HepG2 (cell line): ENCODE measurements around the gene NBEA.

Source experiments
- DNMT3B ChIP-seq: conservative IDR thresholded peaks from 2 replicates; pipeline ENCODE4 v1.6.1; 2016; ENCODE audit warnings: missing biosample characterization, control low read depth
- FOXA1 ChIP-seq, 2 experiments: fragments of 450-650 bp in 1 of 2; sonication (generic) in 1 of 2; formaldehyde crosslinking in 1 of 2; IDR thresholded peaks; 2 replicates each; pipeline versions ENCODE4 v1.4.0 to v1.6.1; 2016 to 2020; ENCODE audit warnings: missing genetic modification reagents in 1 of 2
- KDM5A ChIP-seq: fragments of 200-600 bp; sonication (generic); IDR thresholded peaks from 2 replicates; pipeline ENCODE4 v1.7.0; 2018; ENCODE audit warnings: antibody characterized with exemption, mild to moderate bottlenecking, low read length, borderline replicate concordance
- MYNN ChIP-seq: sonication (generic); formaldehyde crosslinking; IDR thresholded peaks from 2 replicates; pipeline ENCODE4 v1.4.0; 2020; ENCODE audit warnings: mild to moderate bottlenecking, low read depth, missing genetic modification reagents
- SMAD9 ChIP-seq: sonication (generic); formaldehyde crosslinking; IDR thresholded peaks from 2 replicates; pipeline ENCODE4 v1.5.1; 2020; ENCODE audit warnings: mild to moderate bottlenecking, missing genetic modification reagents
- ZFX ChIP-seq: sonication (generic); formaldehyde crosslinking; IDR thresholded peaks from 2 replicates; pipeline ENCODE4 v1.4.0; 2020; ENCODE audit warnings: mild to moderate bottlenecking, low read depth, missing genetic modification reagents, moderate library complexity
- TF ChIP-seq, protein P1 (sequence below), 2 experiments: sonication (generic) in 1 of 2; formaldehyde crosslinking in 1 of 2; IDR thresholded peaks; 2 replicates each; pipeline versions ENCODE4 v1.4.0 to v1.6.1; 2018 to 2020; ENCODE audit warnings: missing genetic modification reagents in 2 of 2, borderline replicate concordance in 1 of 2, low read depth in 1 of 2, mild to moderate bottlenecking in 1 of 2, missing biosample characterization in 1 of 2
- TF ChIP-seq, protein P2 (sequence below), 2 experiments: sonication (generic) in 1 of 2; formaldehyde crosslinking in 1 of 2; IDR thresholded peaks; 2 replicates each; pipeline versions ENCODE4 v1.4.0 to v1.6.1; 2016 to 2020; ENCODE audit warnings: borderline replicate concordance in 1 of 2, low read depth in 1 of 2, mild to moderate bottlenecking in 1 of 2, missing genetic modification reagents in 1 of 2

DNA sequence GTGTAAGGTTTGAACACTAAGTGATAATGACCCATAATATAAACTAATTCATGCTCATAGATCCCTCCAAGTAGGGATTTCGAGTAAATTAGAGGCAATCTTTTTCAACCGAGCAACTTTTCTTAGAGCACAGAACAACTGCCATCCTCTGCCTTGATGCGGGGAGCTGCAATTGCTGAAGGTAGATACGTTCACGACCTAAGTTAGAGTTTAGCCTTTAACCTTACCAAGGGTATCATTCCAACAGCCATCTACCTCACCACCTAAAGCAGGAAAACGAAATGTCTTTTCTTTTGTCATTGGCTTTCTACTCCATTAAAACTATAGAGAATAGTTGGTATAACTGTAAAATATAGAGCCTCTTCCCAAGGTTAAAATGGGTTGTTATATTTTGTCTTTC lies 42.2 kb upstream of the NBEA start:
- TF ChIP-seq KDM5A (no peak), SMAD9 (CRISPR knock-in tag) (no peak), ZFX (no peak), FOXA1 (IDR thresholded peaks at IDR 0.05) (no peak), FOXA1 (CRISPR knock-in tag; IDR thresholded peaks at IDR 0.05) (no peak), MYNN (no peak), DNMT3B (no peak)
- TF ChIP-seq, protein P1, sequence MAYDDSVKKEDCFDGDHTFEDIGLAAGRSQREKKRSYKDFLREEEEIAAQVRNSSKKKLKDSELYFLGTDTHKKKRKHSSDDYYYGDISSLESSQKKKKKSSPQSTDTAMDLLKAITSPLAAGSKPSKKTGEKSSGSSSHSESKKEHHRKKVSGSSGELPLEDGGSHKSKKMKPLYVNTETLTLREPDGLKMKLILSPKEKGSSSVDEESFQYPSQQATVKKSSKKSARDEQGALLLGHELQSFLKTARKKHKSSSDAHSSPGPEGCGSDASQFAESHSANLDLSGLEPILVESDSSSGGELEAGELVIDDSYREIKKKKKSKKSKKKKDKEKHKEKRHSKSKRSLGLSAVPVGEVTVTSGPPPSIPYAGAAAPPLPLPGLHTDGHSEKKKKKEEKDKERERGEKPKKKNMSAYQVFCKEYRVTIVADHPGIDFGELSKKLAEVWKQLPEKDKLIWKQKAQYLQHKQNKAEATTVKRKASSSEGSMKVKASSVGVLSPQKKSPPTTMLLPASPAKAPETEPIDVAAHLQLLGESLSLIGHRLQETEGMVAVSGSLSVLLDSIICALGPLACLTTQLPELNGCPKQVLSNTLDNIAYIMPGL (CRISPR knock-in tag; IDR thresholded peaks at IDR 0.05; ENCODE audit: borderline replicate concordance in 1 of 2, low read depth in 1 of 2): no peak
- TF ChIP-seq, protein P2, sequence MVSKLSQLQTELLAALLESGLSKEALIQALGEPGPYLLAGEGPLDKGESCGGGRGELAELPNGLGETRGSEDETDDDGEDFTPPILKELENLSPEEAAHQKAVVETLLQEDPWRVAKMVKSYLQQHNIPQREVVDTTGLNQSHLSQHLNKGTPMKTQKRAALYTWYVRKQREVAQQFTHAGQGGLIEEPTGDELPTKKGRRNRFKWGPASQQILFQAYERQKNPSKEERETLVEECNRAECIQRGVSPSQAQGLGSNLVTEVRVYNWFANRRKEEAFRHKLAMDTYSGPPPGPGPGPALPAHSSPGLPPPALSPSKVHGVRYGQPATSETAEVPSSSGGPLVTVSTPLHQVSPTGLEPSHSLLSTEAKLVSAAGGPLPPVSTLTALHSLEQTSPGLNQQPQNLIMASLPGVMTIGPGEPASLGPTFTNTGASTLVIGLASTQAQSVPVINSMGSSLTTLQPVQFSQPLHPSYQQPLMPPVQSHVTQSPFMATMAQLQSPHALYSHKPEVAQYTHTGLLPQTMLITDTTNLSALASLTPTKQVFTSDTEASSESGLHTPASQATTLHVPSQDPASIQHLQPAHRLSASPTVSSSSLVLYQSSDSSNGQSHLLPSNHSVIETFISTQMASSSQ (IDR thresholded peaks at IDR 0.05; ENCODE audit: low read depth): no peak
- TF ChIP-seq, protein P2 (CRISPR knock-in tag; IDR thresholded peaks at IDR 0.05; ENCODE audit: borderline replicate concordance): no peak
